Measurements from ENCODE around the gene TREML1.

TREML1 gene, protein sequence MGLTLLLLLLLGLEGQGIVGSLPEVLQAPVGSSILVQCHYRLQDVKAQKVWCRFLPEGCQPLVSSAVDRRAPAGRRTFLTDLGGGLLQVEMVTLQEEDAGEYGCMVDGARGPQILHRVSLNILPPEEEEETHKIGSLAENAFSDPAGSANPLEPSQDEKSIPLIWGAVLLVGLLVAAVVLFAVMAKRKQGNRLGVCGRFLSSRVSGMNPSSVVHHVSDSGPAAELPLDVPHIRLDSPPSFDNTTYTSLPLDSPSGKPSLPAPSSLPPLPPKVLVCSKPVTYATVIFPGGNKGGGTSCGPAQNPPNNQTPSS

DNA sequence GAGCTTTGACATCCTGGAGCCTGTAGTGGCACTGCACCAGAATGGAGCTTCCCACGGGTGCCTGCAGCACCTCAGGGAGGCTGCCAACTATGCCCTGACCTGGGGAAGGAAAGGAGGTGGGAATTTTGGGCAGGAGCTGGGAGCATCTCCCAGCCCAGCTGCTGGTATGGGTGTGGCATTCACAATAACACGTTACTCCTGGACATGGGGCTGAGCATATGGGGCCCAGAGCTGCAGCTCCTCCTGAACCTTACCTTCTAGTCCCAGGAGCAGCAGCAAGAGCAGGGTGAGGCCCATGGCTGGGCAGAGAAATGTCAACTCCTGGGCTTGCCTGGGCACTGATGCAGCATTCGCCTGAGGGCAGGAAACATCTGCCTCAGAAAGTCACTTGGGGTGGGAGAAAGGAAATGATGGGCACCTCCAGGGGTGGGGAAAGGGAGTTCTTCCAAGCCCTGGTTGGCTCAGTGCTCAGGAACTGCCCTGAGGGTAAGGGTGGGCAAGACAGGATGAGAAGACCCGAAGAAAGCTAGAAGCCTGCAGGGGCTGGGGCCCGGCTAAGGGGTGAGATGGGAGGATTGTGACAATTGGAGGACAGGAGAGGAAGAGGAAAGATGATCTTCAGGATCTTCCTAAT, at the start of gene TREML1:
TREML1 (minus strand) TSS at position 356 of the 634 bp plus-strand sequence; CDS start at position 297, 59 bp downstream.
- no peak within 1 kb of the TSS for H3K4me3 ChIP-seq (ENCODE audit: low read depth, low read length)
- no peak for DNase-seq (ENCODE audit: low read depth)
- TF ChIP-seq, protein P1, sequence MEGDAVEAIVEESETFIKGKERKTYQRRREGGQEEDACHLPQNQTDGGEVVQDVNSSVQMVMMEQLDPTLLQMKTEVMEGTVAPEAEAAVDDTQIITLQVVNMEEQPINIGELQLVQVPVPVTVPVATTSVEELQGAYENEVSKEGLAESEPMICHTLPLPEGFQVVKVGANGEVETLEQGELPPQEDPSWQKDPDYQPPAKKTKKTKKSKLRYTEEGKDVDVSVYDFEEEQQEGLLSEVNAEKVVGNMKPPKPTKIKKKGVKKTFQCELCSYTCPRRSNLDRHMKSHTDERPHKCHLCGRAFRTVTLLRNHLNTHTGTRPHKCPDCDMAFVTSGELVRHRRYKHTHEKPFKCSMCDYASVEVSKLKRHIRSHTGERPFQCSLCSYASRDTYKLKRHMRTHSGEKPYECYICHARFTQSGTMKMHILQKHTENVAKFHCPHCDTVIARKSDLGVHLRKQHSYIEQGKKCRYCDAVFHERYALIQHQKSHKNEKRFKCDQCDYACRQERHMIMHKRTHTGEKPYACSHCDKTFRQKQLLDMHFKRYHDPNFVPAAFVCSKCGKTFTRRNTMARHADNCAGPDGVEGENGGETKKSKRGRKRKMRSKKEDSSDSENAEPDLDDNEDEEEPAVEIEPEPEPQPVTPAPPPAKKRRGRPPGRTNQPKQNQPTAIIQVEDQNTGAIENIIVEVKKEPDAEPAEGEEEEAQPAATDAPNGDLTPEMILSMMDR (conservative IDR thresholded peaks at IDR 0.05; ENCODE audit: low read depth, low read length), result no peak

DNA sequence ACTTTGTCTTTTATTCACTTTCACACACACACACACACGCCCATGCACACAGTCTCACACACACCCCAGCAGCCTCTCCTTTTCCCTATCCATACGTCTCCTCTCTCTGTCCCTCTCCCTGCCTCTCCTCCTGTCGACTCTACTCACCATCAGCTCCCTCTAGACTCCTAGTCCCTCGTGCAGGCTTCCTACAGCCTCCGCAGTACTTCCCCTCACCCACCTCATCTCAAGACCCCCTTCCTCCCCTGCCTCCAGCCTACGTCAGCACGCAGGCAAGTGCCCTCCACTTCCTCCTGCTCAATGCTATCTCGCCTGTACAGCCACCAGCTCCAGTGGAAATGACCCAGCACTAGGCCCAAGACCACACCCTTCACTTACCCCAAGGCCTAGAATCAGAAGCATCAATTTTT, 47.6 kb upstream of the TREML1 start:
- no peak for DNase-seq (ENCODE audit: low read depth)
- H3K4me3 ChIP-seq (ENCODE audit: low read depth, low read length), result no peak overlapping the region
- TF ChIP-seq, protein P1 (conservative IDR thresholded peaks at IDR 0.05; ENCODE audit: low read depth, low read length), result no peak

DNA sequence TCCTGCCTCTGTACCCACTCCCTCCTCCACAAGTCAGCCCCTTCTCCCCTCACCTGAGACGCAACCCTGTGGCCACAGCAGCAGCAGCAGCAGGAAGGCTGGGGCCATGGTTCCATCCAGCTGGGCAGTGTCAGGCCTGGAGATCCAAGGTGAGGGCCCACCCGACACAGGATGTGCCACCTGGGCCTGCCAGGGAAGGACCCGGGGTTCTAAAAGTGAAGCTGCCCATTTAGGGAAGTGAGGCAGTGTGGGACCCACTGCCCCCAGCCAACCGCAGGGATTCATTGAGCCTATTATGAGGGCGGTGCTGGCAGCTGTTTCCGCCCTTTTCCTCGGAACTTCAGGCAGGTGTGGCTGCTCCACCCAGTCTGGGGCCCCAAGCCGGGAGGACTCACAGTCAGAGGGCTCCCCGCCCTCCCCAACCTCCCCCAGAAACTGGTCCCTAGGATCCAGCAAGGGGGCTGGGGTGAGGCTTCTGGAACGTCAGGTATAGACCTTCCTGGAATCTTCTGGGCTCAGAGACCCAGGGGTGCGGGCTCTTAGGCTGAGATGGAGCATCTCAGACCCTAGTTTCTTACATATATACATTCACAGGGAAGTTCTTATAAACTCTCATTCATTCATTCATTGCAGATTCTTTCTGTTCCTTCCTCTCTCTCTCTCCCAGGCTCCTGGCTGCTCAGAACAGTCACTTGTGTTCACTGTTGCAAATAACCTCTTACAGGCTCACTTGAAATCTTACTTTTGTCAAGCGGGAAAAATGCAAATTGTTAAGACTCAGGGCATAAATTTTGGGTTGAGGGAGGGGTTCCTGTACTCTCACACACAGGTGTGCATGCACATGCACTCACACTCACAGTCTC, 47.0 kb upstream of the TREML1 start, which contains the start of gene TREML2:
TREML2 (minus strand) TSS at position 249 of the 863 bp plus-strand sequence; CDS start at position 108, 141 bp downstream.
- TF ChIP-seq, protein P1 (conservative IDR thresholded peaks at IDR 0.05; ENCODE audit: low read depth, low read length), result no peak
- DNase-seq (ENCODE audit: low read depth), result no peak
- no peak within 1 kb of the TSS for H3K4me3 ChIP-seq (ENCODE audit: low read depth, low read length)

DNA sequence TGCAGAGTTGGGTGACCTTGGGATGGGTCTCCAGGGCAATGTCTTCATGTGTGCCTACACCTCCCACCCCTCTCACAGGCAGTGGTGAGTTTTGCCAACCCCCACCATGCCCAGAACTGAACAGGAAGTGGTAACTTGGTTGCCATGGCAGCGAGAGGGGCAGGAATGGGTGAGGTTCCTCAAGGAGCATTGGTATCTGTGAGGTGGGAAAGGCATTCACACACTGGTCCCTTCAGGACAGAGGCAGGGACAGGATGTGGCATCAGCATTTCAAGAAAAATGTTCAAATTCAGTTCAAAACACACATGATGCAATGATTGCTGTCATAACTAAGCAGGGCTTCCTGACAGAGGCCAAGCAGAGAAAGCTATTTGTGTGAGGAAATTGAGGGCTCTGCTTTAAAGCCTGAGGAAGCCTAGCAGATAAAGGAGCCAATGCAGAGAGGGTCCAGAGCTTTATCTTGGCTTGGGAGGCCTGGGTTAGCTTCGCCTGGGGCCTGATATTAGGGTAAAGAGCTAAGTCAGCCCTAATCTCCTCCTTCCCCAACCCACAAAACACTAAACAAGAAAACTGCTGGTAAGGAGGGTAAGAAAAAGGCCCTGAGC, 46.3 kb upstream of the TREML1 start:
- peak; percentile 56 for DNase-seq (ENCODE audit: low read depth)

DNA sequence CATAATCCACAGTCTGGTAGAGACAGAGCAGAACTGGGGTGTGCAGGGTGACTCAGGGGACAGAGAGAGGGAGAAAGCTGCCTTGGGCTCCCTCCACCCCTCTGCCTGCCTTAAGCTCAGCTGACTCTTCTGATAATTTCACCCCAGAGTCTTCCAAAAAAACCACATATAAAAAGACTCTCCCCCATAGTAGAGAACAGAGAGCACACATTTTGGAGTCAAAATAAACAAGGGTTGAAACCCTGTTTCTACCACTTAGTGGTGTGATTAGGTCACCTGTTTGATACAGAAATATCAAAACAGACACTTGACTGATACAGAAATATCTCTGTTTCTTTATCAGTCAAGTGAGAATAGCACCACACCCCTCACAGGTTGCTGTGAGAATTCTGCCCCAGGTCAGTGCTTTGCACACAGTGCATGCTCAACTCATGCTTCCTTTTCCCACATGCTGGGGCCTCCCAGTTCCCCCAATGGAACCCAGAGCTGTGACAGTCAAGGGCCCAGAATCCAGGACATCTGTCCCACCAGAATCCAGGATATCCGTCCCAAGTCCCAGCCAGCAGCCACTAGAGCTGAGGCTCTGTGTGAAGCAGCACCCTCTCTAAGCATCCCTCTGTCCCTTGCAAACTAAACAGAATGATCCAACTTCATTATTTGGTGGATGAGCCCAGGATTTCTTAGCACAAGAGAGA, 45.6 kb upstream of the TREML1 start:
- TF ChIP-seq, protein P1 (conservative IDR thresholded peaks at IDR 0.05; ENCODE audit: low read depth, low read length), result no peak
- no peak overlapping the region for H3K4me3 ChIP-seq (ENCODE audit: low read depth, low read length)
- DNase-seq (ENCODE audit: low read depth), result no peak

More for the DNA sequence above, 46.3 kb upstream of the TREML1 start:
- H3K4me3 ChIP-seq (ENCODE audit: low read depth, low read length), result no peak overlapping the region
- TF ChIP-seq, protein P1 (conservative IDR thresholded peaks at IDR 0.05; ENCODE audit: low read depth, low read length), result no peak

DNA sequence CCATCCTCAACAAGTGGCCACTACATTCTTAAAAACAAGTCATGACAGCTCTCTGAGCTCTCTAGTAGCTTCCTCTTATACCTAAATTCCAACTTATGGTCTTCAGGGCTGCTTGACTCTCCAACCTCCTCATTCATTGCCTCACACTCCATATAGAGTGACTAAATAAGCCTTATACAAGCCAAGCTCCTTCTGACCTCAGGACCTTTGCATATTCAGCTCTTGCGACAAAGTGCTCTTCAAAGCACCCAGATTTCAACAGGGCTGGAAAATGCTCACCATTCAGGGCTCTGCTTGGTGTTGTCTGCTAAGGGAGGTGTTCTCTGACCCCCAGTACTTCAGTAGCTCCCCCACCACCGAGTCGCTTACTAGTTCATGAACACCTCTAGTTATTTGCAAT, 43.1 kb upstream of the TREML1 start:
- TF ChIP-seq, protein P1 (conservative IDR thresholded peaks at IDR 0.05; ENCODE audit: low read depth, low read length), result no peak
- DNase-seq (ENCODE audit: low read depth), result no peak
- no peak overlapping the region for H3K4me3 ChIP-seq (ENCODE audit: low read depth, low read length)

Measured in choroid plexus epithelial cell (primary cell).